Stimulated activated naive CD8-positive, alpha-beta T cell treated with anti-CD3 and anti-CD28 coated beads, Interleukin-15, Interleukin-2, amounts not matched to agents 100 U/mL and 50 U/mL, for 24 hours (primary cell): Measurements from ENCODE around the gene AP1G2.

Source experiments
- ATAC-seq: fragments of 150-1000 bp; cut with Tn5 transposase; one replicate; pipeline ENCODE4 v1.10.0; 2021
- DNase-seq: peaks from one replicate; pipeline ENCODE4 v3.0.0; 2021

Gene AP1G2

GRCh38 chr14:23558346-23559009 lies 9.1 kb downstream of the AP1G2 start:
- DNase-seq: no peak
- ATAC-seq: no peak

GRCh38 chr14:23557946-23558345 lies 9.6 kb downstream of the AP1G2 start:
- DNase-seq (no peak), ATAC-seq (no peak)

GRCh38 chr14:23557521-23557920 lies 10.1 kb downstream of the AP1G2 start:
- DNase-seq (no peak), ATAC-seq (no peak)

GRCh38 chr14:23556700-23557440 lies 10.7 kb downstream of the AP1G2 start:
- DNase-seq (no peak), ATAC-seq (no peak)

- ATAC-seq: peak; percentile 83
- peak; percentile 93 for DNase-seq
Measured at GRCh38 chr14:23555882-23556699, 11.5 kb downstream of the AP1G2 start, which contains the start of gene THTPA. THTPA (plus strand) TSS chr14:23556271; CDS start chr14:23556758, 487 bp downstream.

GRCh38 chr14:23555533-23555881 lies 12.1 kb downstream of the AP1G2 start:
- no peak for ATAC-seq

GRCh38 chr14:23551266-23552028 lies 16.1 kb downstream of the AP1G2 start, which contains the start of gene ZFHX2:
ZFHX2 (minus strand) TSS chr14:23551765; CDS start chr14:23535325, 16,440 bp downstream.
- peak; percentile 88 for DNase-seq

More at GRCh38 chr14:23555533-23555881, 12.1 kb downstream of the AP1G2 start:
- DNase-seq: no peak

GRCh38 chr14:23550812-23551265 lies 16.8 kb downstream of the AP1G2 start:
- DNase-seq (no peak), ATAC-seq (no peak)

More at GRCh38 chr14:23551266-23552028, 16.1 kb downstream of the AP1G2 start, which contains the start of gene ZFHX2:
- ATAC-seq: peak; percentile 78

GRCh38 chr14:23550131-23550811 lies 17.3 kb downstream of the AP1G2 start:
- ATAC-seq (no peak), DNase-seq (no peak)

GRCh38 chr14:23548351-23549318 lies 19.0 kb downstream of the AP1G2 start:
- no peak for DNase-seq

GRCh38 chr14:23547924-23548323 lies 19.7 kb downstream of the AP1G2 start:
- ATAC-seq: no peak
- no peak for DNase-seq

More at GRCh38 chr14:23548351-23549318, 19.0 kb downstream of the AP1G2 start:
- no peak for ATAC-seq

- ATAC-seq (no peak), DNase-seq (no peak)
Measured at GRCh38 chr14:23546450-23547035, 21.0 kb downstream of the AP1G2 start.

GRCh38 chr14:23545740-23546365 lies 21.7 kb downstream of the AP1G2 start:
- no peak for DNase-seq

GRCh38 chr14:23544511-23545447 lies 22.8 kb downstream of the AP1G2 start:
- no peak for DNase-seq
- ATAC-seq: no peak

More at GRCh38 chr14:23545740-23546365, 21.7 kb downstream of the AP1G2 start:
- no peak for ATAC-seq

GRCh38 chr14:23543403-23543802 lies 24.2 kb downstream of the AP1G2 start:
- DNase-seq (no peak), ATAC-seq (no peak)

- no peak for ATAC-seq
Measured at GRCh38 chr14:23542261-23542660, 25.3 kb downstream of the AP1G2 start.

GRCh38 chr14:23540141-23540469 lies 27.5 kb downstream of the AP1G2 start:
- ATAC-seq: no peak

More at GRCh38 chr14:23542261-23542660, 25.3 kb downstream of the AP1G2 start:
- no peak for DNase-seq

More at GRCh38 chr14:23540141-23540469, 27.5 kb downstream of the AP1G2 start:
- DNase-seq: no peak
